ENCODE measurements around the gene CD24. TPM values are rescaled to one million over a fixed set of nuclear protein-coding genes. Genes with fewer than 3 reads are reported as not detected.

The CD24 gene
- total and polyA plus RNA-seq, 10 of the 15 experiments (the other 5 are each of a cell fraction or from before 2014, with no cell fraction given) = 0.19 to 21.2 (median 9.0) TPM

GRCh38 chr6:107021446-107022185 is 47.1 kb upstream of the CD24 start:
- no peaks in the 10 kb centered on the region for H3K27me3 ChIP-seq (replicated peaks in 1 of 2; ENCODE audit: control insufficient read depth in 2 of 2, insufficient read depth in 2 of 2, low read length in 1 of 2)
- H3K9me3 ChIP-seq (replicated peaks; ENCODE audit: control insufficient read depth, insufficient read depth, low read length) = no peaks in the 10 kb centered on the region
- no TSS peak for BruUV-seq (replicated peaks)
- no peak for ATAC-seq
- no peaks in the 10 kb centered on the region for H3K79me2 ChIP-seq (ENCODE audit: control insufficient read depth, insufficient read depth, low read length)
- 96% methylated on average over 1 of the region's 1 CpG for WGBS (ENCODE audit: insufficient coverage, insufficient replicate concordance, low lambda C conversion rate, missing lambda C conversion rate)
- TF ChIP-seq ZBTB40 (IDR thresholded peaks at IDR 0.05; ENCODE audit: borderline replicate concordance) (no peak), USF2 (IDR thresholded peaks at IDR 0.05; ENCODE audit: borderline replicate concordance, low read depth, low read length) (no peak), REST (IDR thresholded peaks at IDR 0.05; ENCODE audit: low read depth, low read length) (no peak), SIN3A (IDR thresholded peaks at IDR 0.05; ENCODE audit: low read depth, low read length) (no peak), ATF3 (IDR thresholded peaks at IDR 0.05; ENCODE audit: borderline replicate concordance, extremely low read depth, low read depth, low read length) (no peak), TARDBP (IDR thresholded peaks at IDR 0.05; ENCODE audit: borderline replicate concordance) (no peak), NBN (IDR thresholded peaks at IDR 0.05) (no peak), BCL11A (IDR thresholded peaks at IDR 0.05; ENCODE audit: low read depth, low read length) (no peak), BACH1 (IDR thresholded peaks at IDR 0.05; ENCODE audit: borderline replicate concordance) (no peak), TCF7 (IDR thresholded peaks at IDR 0.05; ENCODE audit: borderline replicate concordance) (no peak), KDM1A (IDR thresholded peaks at IDR 0.05; ENCODE audit: borderline replicate concordance) (no peak), ZBTB33 (IDR thresholded peaks at IDR 0.05) (no peak)
- H3K4me2 ChIP-seq (ENCODE audit: control insufficient read depth, insufficient read depth) = no peak overlapping the region
- in situ Hi-C loops (cut with MboI) = no loop called here
- no peak overlapping the region for H2AFZ ChIP-seq (ENCODE audit: control insufficient read depth, low read depth, low read length)
- no peaks in the 10 kb centered on the region for H3K4me1 ChIP-seq (ENCODE audit: control insufficient read depth, insufficient read depth, low read length)
- H3K9ac ChIP-seq (ENCODE audit: control insufficient read depth, insufficient read depth, low read length) = no peak overlapping the region
- H3K4me3 ChIP-seq = no peak overlapping the region
- intact Hi-C loops (cut with micrococcal nuclease; ENCODE audit: unreplicated experiment) = no loop called here
- CTCF ChIA-PET = interaction anchor here (0.5 to 1.2 kb wide), 2 partner anchors 24 to 136 kb away, joined by 3 to 4 read pairs; no protein-coding TSS in a partner anchor
- DNase-seq (ENCODE audit: low read depth, low spot score) = no peak
- SMC1A ChIA-PET (ENCODE audit: uncharacterized antibody, unreplicated experiment) = interaction anchor here (1.3 to 1.4 kb wide), 2 partner anchors 12 to 21 kb away, joined by 3 read pairs; no protein-coding TSS in a partner anchor
- no peak for FAIRE-seq
- POLR2A ChIA-PET = no interaction called here
- RAD21 ChIA-PET (ENCODE audit: unreplicated experiment) = no interaction called here
- H3K36me3 ChIP-seq (ENCODE audit: control insufficient read depth in 2 of 2, insufficient read depth in 2 of 2, low read length in 1 of 2) = no peaks in the 10 kb centered on the region
- H4K20me1 ChIP-seq (ENCODE audit: control insufficient read depth, insufficient read depth) = no peaks in the 10 kb centered on the region
- no peak overlapping the region for H3K27ac ChIP-seq (ENCODE audit: control insufficient read depth, insufficient read depth)
